ENCODE measurements around the gene OMA1. TPM values are rescaled to one million over a fixed set of nuclear protein-coding genes. Genes with fewer than 3 reads are reported as not detected.

The OMA1 gene
- total RNA-seq, 1 donor from 2014 or later: 32.0 TPM

DNA sequence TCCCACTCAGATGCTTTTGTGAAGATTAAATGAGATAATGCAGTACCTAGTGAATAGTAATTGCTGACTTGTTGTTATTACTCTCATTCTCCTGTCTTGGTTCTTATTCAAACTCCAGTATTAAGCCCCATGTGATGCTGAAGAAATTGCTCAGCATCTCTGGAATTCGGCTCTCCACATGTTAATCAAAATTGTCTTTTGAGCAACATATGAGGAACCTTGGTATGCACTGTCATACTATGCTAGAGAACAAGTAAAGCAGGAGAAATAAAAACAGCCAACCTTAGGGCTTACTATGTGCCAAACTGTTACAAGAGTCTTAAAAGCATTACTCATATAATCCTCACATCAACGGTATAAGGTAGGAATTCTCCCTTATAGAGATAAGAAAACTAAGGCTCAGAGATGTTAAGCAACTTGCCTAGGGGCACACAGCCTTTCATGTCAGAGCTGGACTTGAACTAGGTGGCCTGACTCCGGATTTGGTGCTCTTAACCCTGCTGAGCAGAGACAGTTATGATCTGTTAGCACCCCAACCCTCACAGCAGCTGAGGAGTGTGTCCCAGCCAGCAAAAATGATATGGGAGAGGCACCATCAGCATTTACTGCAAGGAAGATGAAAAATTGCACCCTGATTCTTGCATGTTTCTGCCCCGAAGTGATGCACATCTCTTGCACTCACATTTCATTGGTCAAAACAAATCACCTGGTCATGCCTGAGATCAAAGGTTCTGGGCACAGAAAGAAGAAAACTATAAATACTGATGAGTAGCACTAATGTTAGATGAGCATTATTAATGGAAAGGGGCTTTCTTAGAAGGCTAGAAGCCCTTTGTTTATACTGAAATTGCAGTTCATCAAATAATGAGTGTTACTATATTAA lies 102.3 kb downstream of the OMA1 start:
- no peak for DNase-seq (ENCODE audit: low spot score, unreplicated experiment)
- H3K27ac Mint-ChIP-seq: no peak overlapping the region
- no peaks in the 10 kb centered on the region for H3K27me3 Mint-ChIP-seq
- peaks cover 18% of the 10 kb centered on the region for H3K4me1 Mint-ChIP-seq (ENCODE audit: low read depth)
- H3K4me3 Mint-ChIP-seq (ENCODE audit: low read depth): no peak overlapping the region
- no peaks in the 10 kb centered on the region for H3K36me3 Mint-ChIP-seq (ENCODE audit: insufficient read depth)
- no peaks in the 10 kb centered on the region for H3K9me3 Mint-ChIP-seq (ENCODE audit: low read depth)
- TF ChIP-seq CTCF (IDR thresholded peaks at IDR 0.05; ENCODE audit: unreplicated experiment): no peak

- H3K27ac Mint-ChIP-seq: no peak overlapping the region
- H3K9me3 Mint-ChIP-seq (ENCODE audit: low read depth): no peaks in the 10 kb centered on the region
- no peaks in the 10 kb centered on the region for H3K27me3 Mint-ChIP-seq
- H3K4me3 Mint-ChIP-seq (ENCODE audit: low read depth): no peak overlapping the region
- no peak for TF ChIP-seq CTCF (IDR thresholded peaks at IDR 0.05; ENCODE audit: unreplicated experiment)
- no peaks in the 10 kb centered on the region for H3K36me3 Mint-ChIP-seq (ENCODE audit: insufficient read depth)
- peaks cover 8% of the 10 kb centered on the region for H3K4me1 Mint-ChIP-seq (ENCODE audit: low read depth)
- no peak for DNase-seq (ENCODE audit: low spot score, unreplicated experiment)
Observed at GRCh38 chr1:58442114-58442513, 104.4 kb downstream of the OMA1 start.

DNA sequence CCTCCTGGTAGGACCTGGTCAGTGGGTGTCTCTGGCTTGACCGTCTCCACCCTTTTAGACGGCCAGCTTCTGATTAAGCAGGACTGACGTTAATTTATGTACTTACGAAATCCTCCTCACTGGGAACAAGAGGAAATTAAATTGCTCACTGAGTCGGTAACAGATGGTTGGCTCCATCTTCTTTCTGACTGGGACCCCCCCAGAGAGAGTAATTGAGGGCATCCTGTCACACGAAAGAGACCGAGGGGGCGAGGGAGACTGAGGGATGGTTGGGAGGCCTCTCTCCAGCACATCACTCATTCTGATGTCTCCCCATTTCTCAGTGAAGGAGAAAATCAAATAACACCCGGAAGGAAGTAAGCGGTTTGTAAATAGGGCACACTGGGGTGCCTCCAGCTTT lies 104.8 kb downstream of the OMA1 start:
- no peaks in the 10 kb centered on the region for H3K36me3 Mint-ChIP-seq (ENCODE audit: insufficient read depth)
- no peaks in the 10 kb centered on the region for H3K9me3 Mint-ChIP-seq (ENCODE audit: low read depth)
- H3K27ac Mint-ChIP-seq: no peak overlapping the region
- H3K4me3 Mint-ChIP-seq (ENCODE audit: low read depth): no peak overlapping the region
- no peak for DNase-seq (ENCODE audit: low spot score, unreplicated experiment)
- peaks cover 4% of the 10 kb centered on the region for H3K4me1 Mint-ChIP-seq (ENCODE audit: low read depth)
- H3K27me3 Mint-ChIP-seq: no peaks in the 10 kb centered on the region
- no peak for TF ChIP-seq CTCF (IDR thresholded peaks at IDR 0.05; ENCODE audit: unreplicated experiment)

DNA sequence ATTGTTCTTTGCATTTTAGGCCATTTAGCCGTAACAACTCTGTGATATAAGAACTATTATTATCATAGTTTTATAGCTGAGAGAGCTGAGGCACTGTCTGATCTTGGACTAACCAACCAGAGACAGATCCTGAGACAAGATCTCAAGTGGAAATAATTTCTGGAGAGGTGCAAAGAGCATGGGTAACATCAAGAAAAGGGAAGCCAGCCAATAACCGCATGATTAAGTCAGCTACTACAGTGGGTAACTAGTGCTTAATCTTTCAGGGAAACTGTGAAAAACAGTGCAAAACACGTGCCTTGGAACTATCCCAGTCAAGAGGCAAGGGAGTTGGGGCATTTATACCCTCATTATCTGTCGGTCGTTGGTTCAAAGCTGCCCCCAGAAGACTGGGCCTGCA lies 105.8 kb downstream of the OMA1 start:
- Mint-ChIP-seq H3K27ac (no peak overlapping the region), H3K4me3 (ENCODE audit: low read depth) (no peak overlapping the region), H3K4me1 (ENCODE audit: low read depth) (peaks cover 1% of the 10 kb centered on the region), H3K9me3 (ENCODE audit: low read depth) (no peaks in the 10 kb centered on the region), H3K36me3 (ENCODE audit: insufficient read depth) (no peaks in the 10 kb centered on the region), H3K27me3 (no peaks in the 10 kb centered on the region)
- DNase-seq (ENCODE audit: low spot score, unreplicated experiment): no peak
- no peak for TF ChIP-seq CTCF (IDR thresholded peaks at IDR 0.05; ENCODE audit: unreplicated experiment)

- no peaks in the 10 kb centered on the region for H3K27me3 Mint-ChIP-seq
- H3K9me3 Mint-ChIP-seq (ENCODE audit: low read depth): no peaks in the 10 kb centered on the region
- DNase-seq (ENCODE audit: low spot score, unreplicated experiment): no peak
- H3K4me1 Mint-ChIP-seq (ENCODE audit: low read depth): no peaks in the 10 kb centered on the region
- TF ChIP-seq CTCF (IDR thresholded peaks at IDR 0.05; ENCODE audit: unreplicated experiment): no peak
- peak overlapping the region; percentile 49 for H3K27ac Mint-ChIP-seq
- H3K4me3 Mint-ChIP-seq (ENCODE audit: low read depth): no peak overlapping the region
- no peaks in the 10 kb centered on the region for H3K36me3 Mint-ChIP-seq (ENCODE audit: insufficient read depth)
Observed at GRCh38 chr1:58439946-58440345, 106.6 kb downstream of the OMA1 start.

Measured in progenitor cell of endocrine pancreas (in vitro differentiated cells).